NCI-H1417 treated with DMSO at 0.1 percent for 48 hours (cell line): Measurements from ENCODE around the gene CCDC195.

Source experiments
- DNase-seq: peaks from one replicate; lab custom pipeline; 2025; lab: John Stamatoyannopoulos, UW

The CCDC195 gene

DNA sequence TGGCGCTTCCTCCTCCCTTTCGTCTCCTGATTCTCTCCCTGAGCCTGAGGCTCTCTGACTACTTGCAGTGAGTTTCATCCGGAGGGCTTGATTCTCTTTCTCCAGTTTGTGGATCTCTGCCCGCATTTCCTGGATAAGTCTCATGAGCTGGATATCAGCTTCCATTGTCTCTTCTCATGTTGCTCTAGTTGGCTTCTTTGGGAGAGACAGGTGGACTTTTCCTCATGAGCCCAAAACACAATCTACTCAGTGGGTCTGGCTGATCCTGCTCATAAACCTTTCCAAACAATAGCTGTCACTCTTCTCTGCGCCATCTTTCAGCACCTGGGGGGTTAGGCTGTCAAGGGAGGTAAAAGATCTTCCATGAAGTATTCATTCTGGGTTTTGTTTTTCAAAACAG lies at the start of gene CCDC195:
TSS of gene CCDC195 (minus strand) at position 165 of the 400 bp plus-strand sequence. CDS start at position 165, 0 bp downstream.
- no peak for DNase-seq

DNA sequence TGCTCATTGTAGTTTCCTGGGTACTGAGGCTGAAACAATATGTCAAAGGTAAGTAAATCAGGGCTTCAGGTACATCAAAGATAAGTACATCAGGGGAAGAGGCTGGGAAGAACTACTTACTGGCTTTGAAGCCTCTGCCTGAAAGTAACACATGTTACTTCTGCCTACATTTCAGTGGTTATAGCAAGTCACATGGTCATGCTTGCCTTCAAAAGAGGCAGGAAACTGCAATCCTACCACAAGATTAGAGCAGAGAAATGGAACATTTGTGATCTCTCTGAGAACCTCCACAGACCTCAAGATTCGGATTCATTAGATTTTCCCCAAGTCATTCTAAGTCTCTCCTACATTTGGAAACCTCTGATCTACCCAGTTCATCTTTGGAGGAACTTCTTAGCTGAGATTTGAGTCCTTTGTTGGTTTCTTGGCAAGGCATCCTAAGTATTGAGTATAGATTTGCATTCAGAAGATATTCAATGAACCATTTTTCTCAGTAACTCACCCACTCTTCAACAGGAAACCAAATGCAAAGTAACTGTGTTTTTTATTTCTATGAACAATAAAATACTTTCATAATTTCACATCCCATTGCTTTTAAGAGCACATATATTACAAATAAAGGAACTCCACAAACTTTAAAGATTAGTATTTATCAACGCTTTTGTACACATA lies 48.5 kb upstream of the CCDC195 start:
- no peak for DNase-seq

DNA sequence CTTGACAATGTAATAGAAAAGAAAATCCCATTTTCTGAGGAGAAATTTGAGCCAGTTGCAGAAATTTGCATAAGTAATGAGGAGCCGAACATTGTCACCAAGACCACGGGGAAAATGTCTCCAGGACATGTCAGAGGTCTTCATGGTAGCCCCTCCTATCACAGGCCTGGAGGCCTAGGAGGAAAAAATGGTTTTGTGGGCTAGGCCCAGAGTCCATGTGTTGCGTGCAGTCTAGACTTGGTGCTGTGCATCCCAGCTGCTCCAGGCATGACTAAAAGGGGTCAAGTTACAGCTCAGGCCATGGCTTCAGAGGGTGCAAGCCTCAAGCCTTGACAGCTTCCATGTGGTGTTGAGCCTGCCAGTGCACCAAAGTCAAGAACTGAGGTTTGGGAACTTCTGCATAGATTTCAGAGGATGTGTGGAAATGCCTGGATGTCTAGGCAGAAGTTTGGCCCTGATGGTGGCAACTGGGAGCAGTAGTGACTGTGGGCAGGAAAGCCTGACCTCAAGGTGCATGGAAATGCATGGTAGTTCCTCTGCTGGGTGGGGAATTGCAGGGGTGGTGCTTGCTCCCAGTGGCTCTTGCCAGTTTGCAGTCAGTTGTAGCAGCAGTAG lies 41.9 kb upstream of the CCDC195 start:
- no peak for DNase-seq

- DNase-seq = no peak
These were observed 37.8 kb upstream of the CCDC195 start for GRCh38 chr2:224753743-224754540.

DNA sequence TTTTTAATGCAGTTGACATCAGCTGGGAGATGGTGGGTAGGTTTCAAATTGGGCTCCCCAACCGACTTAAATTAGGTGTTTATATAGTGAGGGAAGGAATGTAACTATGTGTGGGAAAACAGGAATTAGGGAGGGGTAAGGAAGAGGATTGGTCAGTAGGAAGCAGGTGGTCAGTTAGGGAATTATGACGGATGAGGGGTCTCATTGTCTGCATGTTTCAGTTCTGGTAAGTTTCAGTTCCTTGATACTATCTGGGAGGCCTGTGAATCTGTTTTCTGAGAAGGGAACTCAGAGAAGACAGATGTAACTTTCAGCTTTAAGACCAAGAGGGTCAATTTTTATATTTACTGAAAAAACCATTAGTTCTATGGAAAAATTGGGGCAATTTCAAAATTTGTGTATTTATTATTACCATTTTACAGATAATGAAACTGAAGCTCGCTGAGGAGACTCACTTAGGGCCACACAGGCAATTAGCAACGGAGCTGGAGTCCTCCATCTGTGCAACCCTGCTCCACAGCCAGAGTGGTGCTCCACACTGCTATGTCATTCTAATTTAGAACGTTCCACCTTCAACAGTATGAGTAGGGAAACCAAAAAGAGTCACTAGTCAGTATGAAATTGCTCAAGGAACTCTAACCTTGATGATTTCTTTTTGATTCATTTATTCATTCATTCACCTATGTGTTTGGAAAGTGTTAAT lies 36.0 kb upstream of the CCDC195 start:
- no peak for DNase-seq

- DNase-seq = no peak
These were observed 33.0 kb upstream of the CCDC195 start for GRCh38 chr2:224749136-224749535.

DNA sequence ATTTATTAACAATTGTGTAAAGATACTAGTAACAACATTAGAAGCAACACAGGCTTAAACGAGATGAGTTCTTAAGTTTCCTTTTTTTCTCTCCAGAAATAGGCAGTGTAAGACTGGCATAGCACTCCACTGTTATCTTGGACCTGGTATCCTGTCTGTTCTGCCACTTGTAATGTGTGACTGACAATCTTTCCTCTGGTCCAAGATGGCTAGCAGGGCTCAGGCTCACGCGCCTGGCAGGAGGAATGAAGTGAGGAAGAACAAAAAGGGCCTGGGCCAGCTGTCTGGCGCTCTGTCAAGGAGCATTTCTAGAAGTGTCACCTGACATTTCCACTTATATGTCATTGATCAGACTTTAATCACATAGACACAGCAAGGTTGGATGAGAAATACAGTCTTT lies 31.6 kb upstream of the CCDC195 start:
- DNase-seq = no peak

DNA sequence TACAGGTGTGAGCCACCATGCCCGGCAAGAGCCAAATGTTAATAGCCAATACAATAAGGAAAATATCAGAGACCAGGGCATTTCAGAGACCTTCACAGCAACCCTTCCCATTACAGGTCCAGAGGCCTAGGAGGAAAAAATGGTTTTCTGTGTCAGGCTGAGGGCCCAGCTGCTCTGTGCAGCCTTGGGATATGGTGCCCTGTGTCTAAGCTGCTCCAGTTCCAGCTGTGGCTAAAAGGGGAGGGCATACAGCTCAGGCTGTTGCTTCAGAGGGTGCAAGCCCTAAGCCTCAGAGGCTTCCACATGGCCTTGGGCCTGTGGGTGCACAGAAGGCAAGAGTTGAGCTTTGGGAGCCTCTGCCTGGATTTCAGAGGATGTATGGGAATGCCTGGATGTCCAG lies 20.1 kb upstream of the CCDC195 start:
- DNase-seq = no peak

DNA sequence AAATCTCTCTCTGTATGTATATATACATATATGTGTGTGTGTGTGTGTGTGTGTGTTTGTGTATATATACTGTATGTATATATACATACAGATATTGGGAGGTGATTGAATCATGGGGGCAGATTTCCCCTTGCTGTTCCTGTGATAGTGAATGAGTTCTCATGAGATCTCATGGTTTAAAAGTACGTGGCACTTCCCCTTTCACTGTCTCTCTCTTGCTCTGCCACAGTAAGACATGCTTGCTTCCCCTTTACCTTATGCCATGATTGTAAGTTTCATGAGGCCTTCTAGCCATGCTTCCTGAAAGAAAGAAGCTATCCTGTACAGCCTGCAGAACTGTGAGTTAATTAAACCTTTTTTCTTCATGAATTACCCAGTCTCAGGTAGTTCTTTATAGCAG lies 18.8 kb upstream of the CCDC195 start:
- DNase-seq = no peak

GRCh38 chr2:224731665-224732064 lies 15.5 kb upstream of the CCDC195 start:
- no peak for DNase-seq

- DNase-seq = no peak
These were observed 13.3 kb upstream of the CCDC195 start for GRCh38 chr2:224729435-224729834.

DNA sequence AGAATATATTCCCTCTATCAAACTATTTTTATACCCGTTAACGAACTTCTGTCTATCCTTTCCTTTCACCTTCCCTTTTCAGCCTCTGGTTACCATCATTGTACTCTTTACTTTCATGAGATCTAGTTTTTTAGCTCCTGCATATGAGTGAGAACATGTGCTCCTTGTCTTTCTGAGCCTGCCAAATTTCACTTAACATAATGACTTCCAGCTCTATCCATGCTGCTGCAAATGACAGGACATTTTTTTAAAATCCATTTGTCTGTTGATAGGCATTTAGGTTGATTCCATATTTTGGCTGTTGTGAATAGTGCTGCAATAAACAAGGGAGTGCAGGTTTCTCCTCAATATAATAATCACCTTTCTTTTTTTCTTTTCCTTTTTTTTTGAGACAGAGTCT lies 8.2 kb upstream of the CCDC195 start:
- no peak for DNase-seq

GRCh38 chr2:224723586-224724217 lies 7.5 kb upstream of the CCDC195 start:
- DNase-seq = no peak

DNA sequence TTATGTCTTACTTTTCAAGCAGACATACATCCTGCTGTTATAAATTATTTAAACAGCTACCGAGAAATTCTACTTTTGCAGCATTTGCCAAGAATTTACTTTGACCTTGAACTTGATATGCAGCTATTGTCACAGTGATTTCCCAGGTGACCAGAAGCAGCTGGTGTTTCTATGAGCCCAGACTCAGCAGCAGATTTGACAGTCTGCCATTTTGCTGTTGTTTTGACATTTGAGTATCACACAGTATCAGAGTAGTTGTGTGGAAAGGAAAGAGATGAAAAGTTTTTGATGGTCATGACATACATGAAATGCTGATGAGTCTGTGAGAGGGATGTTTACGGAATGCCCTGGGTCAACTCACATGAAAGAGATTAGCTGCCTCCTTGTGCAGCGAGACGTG lies 6.6 kb upstream of the CCDC195 start:
- DNase-seq = no peak

DNA sequence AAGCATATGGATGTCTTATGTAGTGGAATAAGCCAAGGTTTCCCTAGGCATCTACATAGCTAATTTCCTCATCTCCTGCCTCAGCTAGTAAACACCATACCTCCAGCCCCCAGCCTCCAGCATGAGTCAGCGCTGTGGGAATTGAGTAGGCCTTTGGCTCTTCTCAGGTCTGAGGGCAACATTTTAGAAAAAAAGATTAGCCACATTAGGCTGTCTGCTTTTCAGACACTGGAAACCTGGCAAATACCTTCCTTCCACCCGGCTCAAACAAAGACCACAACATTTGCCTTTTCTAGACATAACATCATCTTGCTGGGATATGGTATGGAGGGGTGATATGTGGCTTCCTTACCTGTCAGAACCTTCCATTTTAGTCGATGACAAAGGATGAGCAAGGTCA lies 6.1 kb upstream of the CCDC195 start:
- DNase-seq = no peak

- no peak for DNase-seq
These were observed 756 bp upstream of the CCDC195 start for GRCh38 chr2:224716921-224717320.

DNA sequence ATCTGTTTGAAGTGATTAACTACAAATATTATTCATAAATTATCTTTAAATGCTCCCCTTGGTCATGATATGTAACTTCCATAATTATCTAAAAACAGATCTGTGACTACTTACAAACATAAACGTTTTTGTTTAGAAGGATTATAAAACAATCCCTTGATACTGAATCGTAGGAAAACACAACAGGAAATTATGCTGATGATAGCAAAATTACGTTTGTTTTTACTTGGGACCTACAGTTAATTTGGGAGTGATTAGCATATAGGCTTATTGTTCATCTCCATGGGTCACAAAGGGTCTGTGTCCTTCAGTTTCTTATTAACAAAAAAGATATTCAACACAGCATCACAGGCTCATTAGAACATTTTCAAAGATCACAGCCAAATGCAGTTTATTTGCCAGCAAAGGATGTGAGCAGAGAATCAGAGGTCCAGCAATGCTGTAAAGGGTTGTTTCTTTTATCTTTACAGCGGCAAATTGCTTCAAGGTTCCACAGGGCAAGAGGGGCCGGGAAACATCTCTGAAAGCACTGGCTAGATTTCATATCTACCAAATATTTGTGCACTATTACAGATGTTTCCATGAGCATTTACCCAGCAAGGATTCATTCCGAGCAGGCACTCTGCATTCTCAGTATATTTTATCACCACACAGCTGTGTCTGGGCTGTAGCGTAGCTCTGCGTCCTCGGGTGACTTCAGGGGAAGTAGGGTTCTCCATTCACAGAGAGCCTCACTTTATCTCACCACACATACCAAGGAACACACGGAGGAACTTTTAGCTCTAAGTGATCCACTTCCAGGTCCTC lies 4.1 kb downstream of the CCDC195 start:
- DNase-seq = no peak

GRCh38 chr2:224711381-224711780 lies 4.8 kb downstream of the CCDC195 start:
- DNase-seq = no peak

DNA sequence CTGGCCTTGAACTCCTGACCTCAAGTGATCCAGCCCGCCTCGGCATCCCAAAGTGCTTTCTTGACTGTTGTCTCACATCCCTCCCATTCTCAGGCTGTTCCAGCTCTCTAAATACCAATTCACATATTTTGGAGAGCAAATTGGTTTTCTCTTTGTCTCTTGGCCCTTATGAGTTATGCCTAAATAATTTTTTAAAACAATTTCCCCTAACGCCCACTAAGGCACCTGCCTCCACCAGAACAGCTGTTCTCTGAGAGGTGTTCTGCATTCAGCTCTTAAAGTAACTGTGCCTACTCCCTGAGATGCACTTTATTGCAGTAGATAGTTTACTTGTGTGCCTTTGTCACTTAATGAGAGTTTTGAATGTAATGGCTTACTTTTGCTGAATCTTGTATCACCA lies 6.9 kb downstream of the CCDC195 start:
- no peak for DNase-seq

- DNase-seq = no peak
These were observed 21.7 kb downstream of the CCDC195 start for GRCh38 chr2:224694502-224694901.

DNA sequence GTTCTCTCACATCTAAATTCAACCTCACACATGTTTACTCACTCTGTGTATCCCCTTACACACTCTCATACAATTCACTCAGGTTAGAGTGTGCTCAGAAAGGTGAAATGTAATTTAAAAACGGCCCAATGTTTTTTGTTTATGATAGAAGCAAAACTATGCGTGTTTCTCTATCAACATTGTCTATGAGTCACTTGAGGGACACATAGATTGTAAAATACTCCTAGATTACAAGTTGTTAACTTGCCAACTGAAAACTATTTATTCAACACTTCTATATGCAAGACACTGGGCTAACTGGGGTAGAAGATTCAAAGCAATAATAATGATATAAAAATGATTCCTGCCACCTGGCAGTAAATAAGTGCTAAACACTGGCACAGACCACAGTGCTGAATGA lies 24.6 kb downstream of the CCDC195 start:
- no peak for DNase-seq
